GM23338 (cell line): Measurements from ENCODE around the gene RASSF4. TPM values are rescaled to one million over a fixed set of nuclear protein-coding genes. Genes with fewer than 3 reads are reported as not detected.

Experiments
- ATAC-seq: fragments of 200-7000 bp; cut with Tn5 transposase; 3 replicates; pipeline ENCODE4 v1.9.1; 2020
- DNase-seq: peaks from one replicate; pipeline ENCODE4 v3.0.0-alpha.2; 2015; ENCODE audit warnings: low spot score
- H2AFZ ChIP-seq: fragments of 200-600 bp; sonication (generic); 2 replicates; pipeline ENCODE4 v1.8.0; 2016; ENCODE audit warnings: antibody characterized with exemption, mild to moderate bottlenecking, moderate library complexity
- H3F3A ChIP-seq: fragments of 200-600 bp; sonication (generic); replicated peaks from 2 replicates; pipeline ENCODE4 v1.8.0; 2017; ENCODE audit warnings: antibody characterized with exemption, mixed run types, low read depth
- H3K27ac ChIP-seq: fragments of 200-600 bp; sonication (generic); 2 replicates; pipeline ENCODE4 v1.6.1; 2016; ENCODE audit warnings: low read depth
- H3K27me3 ChIP-seq: fragments of 200-600 bp; sonication (generic); 2 replicates; pipeline ENCODE4 v1.8.0; 2016; ENCODE audit warnings: mild to moderate bottlenecking, mixed run types, moderate library complexity; ENCODE audit not compliant: insufficient read depth
- H3K36me3 ChIP-seq: fragments of 200-600 bp; sonication (generic); 2 replicates; pipeline ENCODE4 v1.8.0; 2016; ENCODE audit warnings: mild to moderate bottlenecking; ENCODE audit not compliant: insufficient read depth
- H3K4me1 ChIP-seq: fragments of 200-600 bp; sonication (generic); 2 replicates; pipeline ENCODE4 v1.8.0; 2016; ENCODE audit warnings: mild to moderate bottlenecking, moderate library complexity; ENCODE audit not compliant: insufficient read depth
- H3K4me2 ChIP-seq: fragments of 200-600 bp; sonication (generic); 2 replicates; pipeline ENCODE4 v1.7.1; 2017; ENCODE audit warnings: mixed run types
- H3K4me3 ChIP-seq: fragments of 200-600 bp; sonication (generic); 2 replicates; pipeline ENCODE4 v1.6.1; 2016; ENCODE audit warnings: mixed run types
- H3K79me2 ChIP-seq: fragments of 200-600 bp; sonication (generic); replicated peaks from 2 replicates; pipeline ENCODE4 v1.8.0; 2017; ENCODE audit warnings: mild to moderate bottlenecking; ENCODE audit not compliant: insufficient read depth
- H3K9me2 ChIP-seq: fragments of 200-600 bp; sonication (generic); 2 replicates; pipeline ENCODE4 v1.8.0; 2017; ENCODE audit not compliant: insufficient read depth
- H4K20me1 ChIP-seq: fragments of 200-600 bp; sonication (generic); replicated peaks from 2 replicates; pipeline ENCODE4 v1.8.0; 2017; ENCODE audit warnings: mild to moderate bottlenecking; ENCODE audit not compliant: insufficient read depth
- H3K27ac Mint-ChIP-seq: 2 replicates; pipeline ENCODE4 v1.8.0; 2020; ENCODE audit warnings: inconsistent platforms, mild to moderate bottlenecking, moderate library complexity, mixed read lengths
- H3K27me3 Mint-ChIP-seq: 3 replicates; pipeline ENCODE4 v1.8.0; 2022; ENCODE audit warnings: low read depth, mild to moderate bottlenecking, moderate library complexity, mixed read lengths, inconsistent platforms; ENCODE audit not compliant: insufficient read depth, poor library complexity
- H3K36me3 Mint-ChIP-seq: 3 replicates; pipeline ENCODE4 v1.8.0; 2021; ENCODE audit warnings: low read depth, mild to moderate bottlenecking, inconsistent platforms, moderate library complexity, mixed read lengths
- H3K4me1 Mint-ChIP-seq: 3 replicates; pipeline ENCODE4 v1.8.0; 2020; ENCODE audit warnings: mild to moderate bottlenecking, inconsistent platforms, mixed read lengths
- H3K4me3 Mint-ChIP-seq: 3 replicates; pipeline ENCODE4 v1.8.0; 2021; ENCODE audit warnings: moderate library complexity, mild to moderate bottlenecking, inconsistent platforms, mixed read lengths
- H3K9me3 Mint-ChIP-seq: 3 replicates; pipeline ENCODE4 v1.8.0; 2020; ENCODE audit warnings: moderate library complexity, mild to moderate bottlenecking, inconsistent platforms, mixed read lengths
- CREB1 ChIP-seq: fragments of 250-450 bp; sonication (Bioruptor Pico); IDR thresholded peaks from 2 replicates; pipeline ENCODE4 v1.5.0; 2020; ENCODE audit warnings: low read depth, mild to moderate bottlenecking, moderate library complexity
- CTCF ChIP-seq, 2 experiments: fragments of 200-600 bp in 1 of 2; sonication (generic) in 1 of 2; conservative IDR thresholded peaks; 2 replicates each; pipeline versions ENCODE4 v1.5.1 to v1.6.1; 2016 to 2017; ENCODE audit warnings: antibody characterized with exemption in 2 of 2, low read depth in 2 of 2, mild to moderate bottlenecking in 2 of 2, moderate library complexity in 1 of 2
- ETS1 ChIP-seq: IDR thresholded peaks from 2 replicates; pipeline ENCODE4 v1.6.1; 2016; ENCODE audit warnings: antibody characterized with exemption
- EZH2 ChIP-seq: fragments of 200-600 bp; sonication (generic); IDR thresholded peaks from one replicate; pipeline ENCODE4 v1.8.0; 2017; ENCODE audit warnings: antibody characterized with exemption, mild to moderate bottlenecking, low read depth; ENCODE audit not compliant: unreplicated experiment
- EZH2phosphoT487 ChIP-seq: fragments of 200-600 bp; sonication (generic); IDR thresholded peaks from one replicate; pipeline ENCODE4 v1.8.1; 2018; ENCODE audit warnings: antibody characterized with exemption; ENCODE audit not compliant: unreplicated experiment
- JUNB ChIP-seq: IDR thresholded peaks from one replicate; pipeline ENCODE4 v1.6.1; 2016; ENCODE audit warnings: antibody characterized with exemption; ENCODE audit not compliant: unreplicated experiment
- NANOG ChIP-seq: IDR thresholded peaks from 2 replicates; pipeline ENCODE4 v1.6.1; 2016; ENCODE audit warnings: antibody characterized with exemption, borderline replicate concordance
- POLR2AphosphoS5 ChIP-seq: IDR thresholded peaks from 2 replicates; pipeline ENCODE4 v1.6.1; 2016; ENCODE audit warnings: antibody characterized with exemption, low read depth
- STAT1 ChIP-seq: IDR thresholded peaks from one replicate; pipeline ENCODE4 v1.6.1; 2016; ENCODE audit warnings: antibody characterized with exemption; ENCODE audit not compliant: unreplicated experiment
- ZNF114 ChIP-seq: fragments of 250-450 bp; sonication (Bioruptor Pico); IDR thresholded peaks from 2 replicates; pipeline ENCODE4 v1.5.0; 2020; ENCODE audit warnings: mild to moderate bottlenecking, moderate library complexity
- ZNF331 ChIP-seq: fragments of 250-450 bp; sonication (Bioruptor Pico); IDR thresholded peaks from 2 replicates; pipeline ENCODE4 v1.5.0; 2020; ENCODE audit warnings: low read depth, mild to moderate bottlenecking, moderate library complexity
- ZNF462 ChIP-seq: fragments of 250-450 bp; sonication (Bioruptor Pico); IDR thresholded peaks from 2 replicates; pipeline ENCODE4 v1.5.0; 2020; ENCODE audit warnings: mild to moderate bottlenecking, moderate library complexity
- polyA plus RNA-seq: library from polyadenylated mRNA; unstranded; fragments of >200 nt; fragmentation: Nextera tagmentation; extraction: Ambion mirVana; gene quantifications from 2 replicates; pipeline ENCODE4 v1.2.1, GENCODE V29; 2016
- total RNA-seq: library from RNA; depleted of rRNA; stranded (reverse); fragments of >200 nt; shearing (Covaris generic); gene quantifications from 2 replicates; pipeline ENCODE4 v1.2.3, GENCODE V29; 2014

Gene RASSF4
- total and polyA plus RNA-seq, 2 experiments from 2014 or later, result 12.4 to 13.6 TPM

GRCh38 chr10:44938956-44939355 is 20.6 kb upstream of the RASSF4 start (continued):
- TF ChIP-seq STAT1 (no peak), EZH2 (no peak), CREB1 (CRISPR knock-in tag) (no peak), ETS1 (no peak), NANOG (no peak), ZNF114 (CRISPR knock-in tag) (no peak)

GRCh38 chr10:44939691-44940401 is 19.8 kb upstream of the RASSF4 start:
- Histone ChIP-seq H3K4me1 (no peaks in the 10 kb centered on the region), H3K9me2 (peaks cover 7% of the 10 kb centered on the region), H3K36me3 (no peaks in the 10 kb centered on the region), H3K4me2 (no peak overlapping the region), H2AFZ (no peak overlapping the region), H3K79me2 (no peaks in the 10 kb centered on the region), H4K20me1 (no peaks in the 10 kb centered on the region), H3K27me3 (no peaks in the 10 kb centered on the region), H3F3A (no peaks in the 10 kb centered on the region), H3K27ac (no peak overlapping the region), H3K4me3 (no peak overlapping the region)
- DNase-seq, result no peak
- H3K36me3 Mint-ChIP-seq, result peaks cover 8% of the 10 kb centered on the region; the same call in 2 of the 3 replicates
- H3K4me3 Mint-ChIP-seq, result no peak overlapping the region
- peaks cover 3% of the 10 kb centered on the region for H3K27me3 Mint-ChIP-seq
- H3K4me1 Mint-ChIP-seq, result no peaks in the 10 kb centered on the region
- H3K9me3 Mint-ChIP-seq, result peaks cover 9% of the 10 kb centered on the region
- ATAC-seq, result no peak
- H3K27ac Mint-ChIP-seq, result no peak overlapping the region
- TF ChIP-seq ZNF331 (CRISPR knock-in tag) (no peak), ETS1 (no peak), STAT1 (no peak), EZH2phosphoT487 (no peak), JUNB (no peak), CREB1 (CRISPR knock-in tag) (no peak), CTCF (conservative IDR thresholded peaks at IDR 0.05; ENCODE audit: low read depth in 2 of 2) (no peak), ZNF462 (no peak), NANOG (no peak), ZNF114 (CRISPR knock-in tag) (no peak), POLR2AphosphoS5 (no peak)
